ENCODE measurements around the gene CHD1L. TPM values are rescaled to one million over a fixed set of nuclear protein-coding genes. Genes with fewer than 3 reads are reported as not detected.

The CHD1L gene
- total RNA-seq: 29.4 and 37.8 TPM in 2 replicates

GRCh38 chr1:147242449-147243227, at the start of gene CHD1L:
TSS of gene CHD1L (plus strand) at chr1:147242684. CDS start at chr1:147242704, 20 bp downstream.

GRCh38 chr1:147225193-147225730, 17.2 kb upstream of the CHD1L start, which contains the start of gene FMO5:
TSS of gene FMO5 (minus strand) at chr1:147225339. CDS start at chr1:147225029, 310 bp downstream.

Other genes with a start within 250 kb of the CHD1L start
- 21.3 and 22.5 TPM in 2 replicates for gene PRKAB2, start 70.2 kb upstream of the CHD1L start, total RNA-seq
- 4.7 and 5.2 TPM in 2 replicates for gene FMO5, start 17.3 kb upstream of the CHD1L start, total RNA-seq